HCT116 (cell line): ENCODE results near the gene NFIB. TPM values are rescaled to one million over a fixed set of nuclear protein-coding genes. Genes with fewer than 3 reads are reported as not detected.

Experiments
- ATAC-seq: fragments of 200-7000 bp; cut with Tn5 transposase; 2 replicates; pipeline ENCODE4 v1.9.1; 2020; ENCODE audit warnings: mild to moderate bottlenecking, moderate library complexity
- BruUV-seq: library from RNA; stranded (reverse); fragments of 400-500 nt; replicated peaks from 2 replicates; lab custom pipeline; 2021; lab: Mats Ljungman, UMichigan
- CTCF ChIA-PET: fragments of 300-600 bp; sonication (Branson Sonifier 250); formaldehyde crosslinking; loops from one replicate; lab custom pipeline; 2021; ENCODE audit warnings: antibody characterized with exemption; lab: Charles Lee
- POLR2A ChIA-PET: fragments of 300-600, 350-600 bp; sonication (Branson Sonifier 250); formaldehyde crosslinking; loops from one replicate; lab custom pipeline; 2021; ENCODE audit warnings: antibody characterized with exemption; lab: Charles Lee
- RAD21 ChIA-PET, 2 experiments: fragments of 300-600 bp; sonication (Branson Sonifier 250); formaldehyde crosslinking; loops; one replicate each; lab custom pipeline; 2023; ENCODE audit warnings: low total read pairs in 2 of 2; ENCODE audit not compliant: uncharacterized antibody in 2 of 2, unreplicated experiment in 2 of 2, low non-redundant PET in 1 of 2; lab: Charles Lee
- DNase-seq: peaks from one replicate; pipeline ENCODE4 v3.0.0-alpha.2; 2010; ENCODE audit warnings: low read depth, low spot score
- H2AFZ ChIP-seq: fragments of 200-600 bp; shearing (Covaris generic), sonication (generic); 2 replicates; pipeline ENCODE4 v1.6.1; 2017; ENCODE audit warnings: low read depth, mixed run types, mixed read lengths, antibody characterized with exemption, low read length; ENCODE audit not compliant: poor library complexity, severe bottlenecking
- H3K27ac ChIP-seq: 2 replicates; pipeline ENCODE4 v1.5.1; 2012; ENCODE audit warnings: low read depth, low read length
- H3K27me3 ChIP-seq: fragments of 200-600 bp; sonication (generic); 2 replicates; pipeline ENCODE4 v1.6.1; 2016; ENCODE audit warnings: mixed run types, low read length, mixed read lengths; ENCODE audit not compliant: insufficient read depth
- H3K36me3 ChIP-seq, 2 experiments: fragments of 200-500 bp in 1 of 2; fragments of 200-600 bp in 1 of 2; sonication (Bioruptor generic) in 1 of 2; sonication (generic) in 1 of 2; 2 replicates each; pipeline versions ENCODE4 v1.5.1 to v1.6.1; 2014 to 2016; ENCODE audit warnings: low read length in 2 of 2, inconsistent platforms in 1 of 2, mixed read lengths in 1 of 2, mixed run types in 1 of 2; ENCODE audit not compliant: insufficient read depth in 2 of 2, control insufficient read depth in 1 of 2
- H3K4me1 ChIP-seq, 2 experiments: fragments of 200-600 bp in 1 of 2; sonication (generic) in 1 of 2; 2 replicates each; pipeline versions ENCODE4 v1.5.1 to v1.6.1; 2012 to 2017; ENCODE audit warnings: low read length in 2 of 2, inconsistent platforms in 1 of 2, mild to moderate bottlenecking in 1 of 2, mixed read lengths in 1 of 2, mixed run types in 1 of 2, moderate library complexity in 1 of 2; ENCODE audit not compliant: insufficient read depth in 2 of 2, control insufficient read depth in 1 of 2
- H3K4me2 ChIP-seq: fragments of 200-600 bp; sonication (generic); 2 replicates; pipeline ENCODE4 v1.6.1; 2017; ENCODE audit warnings: mixed run types, low read length, mixed read lengths
- H3K4me3 ChIP-seq, 2 experiments: fragments of 200-600 bp in 1 of 2; sonication (generic) in 1 of 2; replicated peaks in 1 of 2; 2 replicates each; pipeline ENCODE4 v1.5.1; 2011 to 2016; ENCODE audit warnings: low read length in 2 of 2, control low read depth in 1 of 2, low read depth in 1 of 2, mild to moderate bottlenecking in 1 of 2, mixed read lengths in 1 of 2, mixed run types in 1 of 2
- H3K79me2 ChIP-seq: fragments of 200-600 bp; sonication (generic); 2 replicates; pipeline ENCODE4 v1.6.1; 2017; ENCODE audit warnings: mild to moderate bottlenecking, mixed run types, low read length, moderate library complexity, mixed read lengths; ENCODE audit not compliant: insufficient read depth
- H3K9ac ChIP-seq: fragments of 200-600 bp; sonication (generic); 2 replicates; pipeline ENCODE4 v1.6.1; 2016; ENCODE audit warnings: low read length, mixed read lengths
- H3K9me2 ChIP-seq: fragments of 200-600 bp; sonication (generic), shearing (Covaris generic); 2 replicates; pipeline ENCODE4 v1.6.1; 2017; ENCODE audit warnings: mixed run types, mild to moderate bottlenecking, moderate library complexity; ENCODE audit not compliant: insufficient read depth
- H3K9me3 ChIP-seq, 2 experiments: fragments of 200-500 bp in 1 of 2; fragments of 200-600 bp in 1 of 2; sonication (Bioruptor generic) in 1 of 2; sonication (generic) in 1 of 2; 2 replicates each; pipeline ENCODE4 v1.6.1; 2014 to 2017; ENCODE audit warnings: low read length in 2 of 2, mixed read lengths in 2 of 2, inconsistent platforms in 1 of 2, low read depth in 1 of 2, mild to moderate bottlenecking in 1 of 2, mixed run types in 1 of 2, moderate library complexity in 1 of 2; ENCODE audit not compliant: control insufficient read depth in 1 of 2, insufficient read depth in 1 of 2
- H4K20me1 ChIP-seq: fragments of 200-600 bp; sonication (generic), shearing (Covaris generic); 2 replicates; pipeline ENCODE4 v1.6.1; 2017; ENCODE audit warnings: mixed run types, mild to moderate bottlenecking, moderate library complexity; ENCODE audit not compliant: insufficient read depth
- EZH2phosphoT487 ChIP-seq: fragments of 200-600 bp; IDR thresholded peaks from 2 replicates; pipeline ENCODE4 v1.6.1; 2018; ENCODE audit warnings: antibody characterized with exemption, borderline replicate concordance
- SIN3A ChIP-seq: IDR thresholded peaks from 2 replicates; pipeline ENCODE4 v1.6.1; 2012; ENCODE audit warnings: low read depth
- intact Hi-C: fragments of 100-400 bp; cut with micrococcal nuclease; formaldehyde crosslinking; loops from 2 replicates; pipeline ENCODE4 v1.10.0; 2022
- total RNA-seq: library from RNA; stranded (reverse); gene quantifications from one replicate; pipeline ENCODE4 v1.2.1, GENCODE V29; 2021; ENCODE audit not compliant: unreplicated experiment
- TF ChIP-seq, protein P1 (sequence below): IDR thresholded peaks from 2 replicates; pipeline ENCODE4 v1.6.1; 2011; ENCODE audit warnings: mild to moderate bottlenecking, low read length, moderate library complexity; ENCODE audit not compliant: insufficient replicate concordance; ENCODE audit errors: extremely low read depth
- TF ChIP-seq, protein P2 (sequence below), 3 experiments: fragments of 200-600 bp in 1 of 3; sonication (generic) in 1 of 3; IDR thresholded peaks in 2 of 3; conservative IDR thresholded peaks in 1 of 3; 2 replicates each; pipeline ENCODE4 v1.5.1; 2012 to 2017; ENCODE audit warnings: low read depth in 2 of 3, low read length in 2 of 3, antibody characterized with exemption in 1 of 3, borderline replicate concordance in 1 of 3, control low read depth in 1 of 3, mild to moderate bottlenecking in 1 of 3, mixed read lengths in 1 of 3, mixed run types in 1 of 3, moderate library complexity in 1 of 3; ENCODE audit not compliant: insufficient read depth in 1 of 3

The NFIB gene
- total RNA-seq, 1 experiment from 2014 or later = 6.6 TPM

DNA sequence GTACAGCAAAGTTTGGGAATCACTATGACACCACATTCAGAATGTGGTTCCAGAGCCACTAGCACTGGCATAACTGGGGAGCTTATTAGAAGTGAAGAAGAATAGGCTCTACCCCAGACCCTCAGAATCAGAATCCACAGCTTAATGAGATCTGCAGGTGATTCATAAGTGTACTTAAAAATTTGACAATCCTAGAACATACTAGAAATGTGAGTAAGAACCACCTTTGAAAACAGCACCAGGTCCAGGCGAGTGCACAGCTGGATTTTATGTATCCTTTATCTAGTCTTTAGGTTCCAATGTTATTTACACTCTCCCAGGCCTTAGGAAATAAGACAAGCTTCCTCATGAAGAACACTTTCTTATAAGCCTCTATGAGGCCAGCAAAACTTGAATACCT, 149.0 kb downstream of the NFIB start:
- BruUV-seq = no TSS peak
- intact Hi-C loops = no loop called here
- no peak overlapping the region for H3K4me3 ChIP-seq
- no peak overlapping the region for H3K27ac ChIP-seq
- no peak for ATAC-seq
- no peak overlapping the region for H3K4me2 ChIP-seq
- no peaks in the 10 kb centered on the region for H3K9me3 ChIP-seq
- H3K36me3 ChIP-seq = no peaks in the 10 kb centered on the region
- no peak overlapping the region for H2AFZ ChIP-seq
- no peak overlapping the region for H3K9ac ChIP-seq
- H3K27me3 ChIP-seq = no peaks in the 10 kb centered on the region
- no peaks in the 10 kb centered on the region for H3K9me2 ChIP-seq
- no peaks in the 10 kb centered on the region for H3K79me2 ChIP-seq
- TF ChIP-seq SIN3A = no peak
- TF ChIP-seq, protein P1, sequence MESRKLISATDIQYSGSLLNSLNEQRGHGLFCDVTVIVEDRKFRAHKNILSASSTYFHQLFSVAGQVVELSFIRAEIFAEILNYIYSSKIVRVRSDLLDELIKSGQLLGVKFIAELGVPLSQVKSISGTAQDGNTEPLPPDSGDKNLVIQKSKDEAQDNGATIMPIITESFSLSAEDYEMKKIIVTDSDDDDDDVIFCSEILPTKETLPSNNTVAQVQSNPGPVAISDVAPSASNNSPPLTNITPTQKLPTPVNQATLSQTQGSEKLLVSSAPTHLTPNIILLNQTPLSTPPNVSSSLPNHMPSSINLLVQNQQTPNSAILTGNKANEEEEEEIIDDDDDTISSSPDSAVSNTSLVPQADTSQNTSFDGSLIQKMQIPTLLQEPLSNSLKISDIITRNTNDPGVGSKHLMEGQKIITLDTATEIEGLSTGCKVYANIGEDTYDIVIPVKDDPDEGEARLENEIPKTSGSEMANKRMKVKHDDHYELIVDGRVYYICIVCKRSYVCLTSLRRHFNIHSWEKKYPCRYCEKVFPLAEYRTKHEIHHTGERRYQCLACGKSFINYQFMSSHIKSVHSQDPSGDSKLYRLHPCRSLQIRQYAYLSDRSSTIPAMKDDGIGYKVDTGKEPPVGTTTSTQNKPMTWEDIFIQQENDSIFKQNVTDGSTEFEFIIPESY = no peak
- TF ChIP-seq, protein P2, sequence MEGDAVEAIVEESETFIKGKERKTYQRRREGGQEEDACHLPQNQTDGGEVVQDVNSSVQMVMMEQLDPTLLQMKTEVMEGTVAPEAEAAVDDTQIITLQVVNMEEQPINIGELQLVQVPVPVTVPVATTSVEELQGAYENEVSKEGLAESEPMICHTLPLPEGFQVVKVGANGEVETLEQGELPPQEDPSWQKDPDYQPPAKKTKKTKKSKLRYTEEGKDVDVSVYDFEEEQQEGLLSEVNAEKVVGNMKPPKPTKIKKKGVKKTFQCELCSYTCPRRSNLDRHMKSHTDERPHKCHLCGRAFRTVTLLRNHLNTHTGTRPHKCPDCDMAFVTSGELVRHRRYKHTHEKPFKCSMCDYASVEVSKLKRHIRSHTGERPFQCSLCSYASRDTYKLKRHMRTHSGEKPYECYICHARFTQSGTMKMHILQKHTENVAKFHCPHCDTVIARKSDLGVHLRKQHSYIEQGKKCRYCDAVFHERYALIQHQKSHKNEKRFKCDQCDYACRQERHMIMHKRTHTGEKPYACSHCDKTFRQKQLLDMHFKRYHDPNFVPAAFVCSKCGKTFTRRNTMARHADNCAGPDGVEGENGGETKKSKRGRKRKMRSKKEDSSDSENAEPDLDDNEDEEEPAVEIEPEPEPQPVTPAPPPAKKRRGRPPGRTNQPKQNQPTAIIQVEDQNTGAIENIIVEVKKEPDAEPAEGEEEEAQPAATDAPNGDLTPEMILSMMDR (IDR thresholded peaks at IDR 0.05 in 2 of 3, conservative IDR thresholded peaks at IDR 0.05 in 1 of 3; ENCODE audit: borderline replicate concordance in 1 of 3, insufficient read depth in 1 of 3, low read depth in 2 of 3, low read length in 2 of 3) = no peak
- no peak for TF ChIP-seq EZH2phosphoT487
- ChIA-PET CTCF (no interaction called here), POLR2A (interaction anchor here (0.5 kb wide), 1 partner anchor 30 kb away, joined by 3 read pairs; no protein-coding TSS in a partner anchor), RAD21 (no interaction called here)
- no peak for DNase-seq
- H4K20me1 ChIP-seq = no peaks in the 10 kb centered on the region
- H3K4me1 ChIP-seq = no peaks in the 10 kb centered on the region
